AG04450 (cell line): ENCODE results near the gene CR1L. TPM values are rescaled to one million over a fixed set of nuclear protein-coding genes. Genes with fewer than 3 reads are reported as not detected.
"Not testable (repeated sequence)": the region's sequence is repeated elsewhere in the genome, so short reads cannot be mapped to it uniquely, and the experiment has no call there.

ENCODE experiments used
- CTCF ChIA-PET: fragments of 300-600, 350-600 bp; formaldehyde crosslinking; extraction: SDS; loops from one replicate; lab custom pipeline; 2022; ENCODE audit warnings: antibody characterized with exemption, inconsistent platforms; lab: Charles Lee
- POLR2A ChIA-PET: fragments of 350-600 bp; formaldehyde crosslinking; extraction: SDS; loops from one replicate; lab custom pipeline; 2021; ENCODE audit warnings: antibody characterized with exemption, inconsistent platforms; lab: Yijun Ruan, JAX
- DNase-seq: peaks from one replicate; pipeline ENCODE4 v3.0.0-alpha.2; 2011; ENCODE audit warnings: low read depth, low spot score
- H3K27ac ChIP-seq: one replicate; pipeline ENCODE4 v1.5.1; 2012; ENCODE audit warnings: low read depth, low read length, control low read depth
- H3K27me3 ChIP-seq: one replicate; pipeline ENCODE4 v1.6.0; 2012; ENCODE audit warnings: low read length; ENCODE audit not compliant: control insufficient read depth, insufficient read depth
- H3K4me3 ChIP-seq: 2 replicates; pipeline ENCODE4 v1.5.1; 2011; ENCODE audit warnings: mild to moderate bottlenecking, low read depth, low read length, control low read depth
- H3K9me3 ChIP-seq: 2 replicates; pipeline ENCODE4 v1.5.1; 2012; ENCODE audit warnings: low read length; ENCODE audit not compliant: control insufficient read depth, insufficient read depth
- polyA plus RNA-seq: library from polyadenylated mRNA; depleted of rRNA; stranded (reverse); fragments of >200 nt; gene quantifications from 2 replicates; pipeline ENCODE4 v1.2.3, GENCODE V29; 2011
- TF ChIP-seq, protein P1 (sequence below): IDR thresholded peaks from 2 replicates; pipeline ENCODE4 v1.5.1; 2011; ENCODE audit warnings: low read depth, low read length, control low read depth, inconsistent platforms

The CR1L gene
- polyA plus RNA-seq, 1 experiment, result not detected

DNA sequence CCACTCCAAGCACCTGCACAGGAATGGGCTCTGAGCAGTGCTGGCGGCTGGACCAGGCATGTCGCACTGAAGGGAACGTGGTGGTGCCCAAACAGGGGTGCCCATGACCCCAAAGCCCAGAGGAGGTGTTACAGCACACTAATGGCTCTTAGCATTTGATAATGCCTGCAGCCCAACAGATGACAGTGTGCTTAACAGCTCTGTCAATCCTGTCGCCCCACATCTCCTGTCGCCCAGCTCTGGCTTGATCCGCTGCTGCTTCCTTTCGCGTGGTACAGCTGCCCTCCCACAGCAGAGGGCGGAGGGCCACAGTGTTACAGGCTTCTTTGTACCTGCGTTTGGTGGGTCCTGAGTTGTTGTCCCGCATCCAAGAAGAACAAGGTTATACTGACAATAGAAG, 32.2 kb upstream of the CR1L start:
- ChIA-PET POLR2A (no interaction called here), CTCF (no interaction called here)
- Histone ChIP-seq H3K27ac (no peak overlapping the region), H3K27me3 (no peaks in the 10 kb centered on the region), H3K9me3 (no peaks in the 10 kb centered on the region; the same call in 1 of the 2 replicates), H3K4me3 (no peak overlapping the region)
- no peak for DNase-seq
- TF ChIP-seq, protein P1, sequence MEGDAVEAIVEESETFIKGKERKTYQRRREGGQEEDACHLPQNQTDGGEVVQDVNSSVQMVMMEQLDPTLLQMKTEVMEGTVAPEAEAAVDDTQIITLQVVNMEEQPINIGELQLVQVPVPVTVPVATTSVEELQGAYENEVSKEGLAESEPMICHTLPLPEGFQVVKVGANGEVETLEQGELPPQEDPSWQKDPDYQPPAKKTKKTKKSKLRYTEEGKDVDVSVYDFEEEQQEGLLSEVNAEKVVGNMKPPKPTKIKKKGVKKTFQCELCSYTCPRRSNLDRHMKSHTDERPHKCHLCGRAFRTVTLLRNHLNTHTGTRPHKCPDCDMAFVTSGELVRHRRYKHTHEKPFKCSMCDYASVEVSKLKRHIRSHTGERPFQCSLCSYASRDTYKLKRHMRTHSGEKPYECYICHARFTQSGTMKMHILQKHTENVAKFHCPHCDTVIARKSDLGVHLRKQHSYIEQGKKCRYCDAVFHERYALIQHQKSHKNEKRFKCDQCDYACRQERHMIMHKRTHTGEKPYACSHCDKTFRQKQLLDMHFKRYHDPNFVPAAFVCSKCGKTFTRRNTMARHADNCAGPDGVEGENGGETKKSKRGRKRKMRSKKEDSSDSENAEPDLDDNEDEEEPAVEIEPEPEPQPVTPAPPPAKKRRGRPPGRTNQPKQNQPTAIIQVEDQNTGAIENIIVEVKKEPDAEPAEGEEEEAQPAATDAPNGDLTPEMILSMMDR, result no peak

- Histone ChIP-seq H3K4me3 (no peak overlapping the region), H3K27ac (no peak overlapping the region), H3K27me3 (no peaks in the 10 kb centered on the region), H3K9me3 (no peaks in the 10 kb centered on the region)
- ChIA-PET POLR2A (no interaction called here), CTCF (interaction anchor here (0.7 to 2.4 kb wide), 24 partner anchors 9 to 580 kb away, joined by 3 to 14 read pairs (median 4); no protein-coding TSS in a partner anchor)
- TF ChIP-seq, protein P1, result peak; percentile 80
- DNase-seq, result peak; percentile 10
Observed at GRCh38 chr1:207619871-207620542, 24.9 kb upstream of the CR1L start.

DNA sequence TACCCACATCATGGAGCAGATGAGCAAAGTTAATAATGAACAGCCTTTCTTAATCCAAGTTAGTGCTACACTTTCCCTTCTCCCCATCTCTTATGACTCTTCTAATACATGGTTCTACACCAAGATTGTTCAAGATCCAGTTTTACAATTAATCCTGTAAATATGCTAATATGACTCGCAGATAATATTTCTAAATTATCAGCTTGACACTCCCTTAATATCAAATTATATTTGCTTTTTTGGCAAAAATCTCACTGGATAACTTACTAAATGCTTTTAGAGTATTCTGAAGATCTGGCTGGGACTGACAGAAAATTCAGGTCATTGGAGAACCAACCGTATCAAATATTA, 24.4 kb upstream of the CR1L start:
- no peak for DNase-seq
- no peak overlapping the region for H3K27ac ChIP-seq
- no peak overlapping the region for H3K4me3 ChIP-seq
- POLR2A ChIA-PET, result no interaction called here
- no peaks in the 10 kb centered on the region for H3K9me3 ChIP-seq
- CTCF ChIA-PET, result interaction anchor here (0.8 to 2.4 kb wide), 23 partner anchors 9 to 177 kb away, joined by 3 to 14 read pairs (median 4); no protein-coding TSS in a partner anchor
- no peaks in the 10 kb centered on the region for H3K27me3 ChIP-seq
- TF ChIP-seq, protein P1, result no peak

- DNase-seq, H3K27ac ChIP-seq, POLR2A ChIA-PET, H3K27me3 ChIP-seq, H3K9me3 ChIP-seq, H3K4me3 ChIP-seq, CTCF ChIA-PET: not testable (repeated sequence)
Observed at GRCh38 chr1:207625504-207626071, 19.3 kb upstream of the CR1L start.

DNA sequence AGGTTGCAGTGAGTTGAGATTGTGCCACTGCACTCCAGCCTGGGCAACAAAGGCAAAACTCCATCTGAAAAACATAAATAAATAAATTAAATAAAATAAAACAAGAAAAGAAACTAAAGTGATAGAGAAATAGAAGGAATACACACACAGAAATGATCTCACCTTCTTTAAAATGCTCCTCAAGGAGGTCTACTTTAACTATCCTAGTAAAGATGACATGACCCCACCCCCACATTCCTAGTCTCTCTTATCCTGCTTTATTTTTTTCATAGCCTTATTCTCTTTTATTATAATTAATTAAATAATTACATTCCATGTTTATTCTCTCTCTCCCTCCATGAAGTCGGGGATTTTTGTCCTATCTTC, 18.0 kb upstream of the CR1L start:
- Histone ChIP-seq H3K4me3 (no peak overlapping the region), H3K9me3 (no peaks in the 10 kb centered on the region), H3K27ac (no peak overlapping the region), H3K27me3 (peaks cover 2% of the 10 kb centered on the region)
- TF ChIP-seq, protein P1, result no peak
- no peak for DNase-seq
- CTCF ChIA-PET, result no interaction called here
- POLR2A ChIA-PET, result no interaction called here
